Small intestine (tissue), 7 donors: ENCODE data around the gene PLA2G6. TPM values are rescaled to one million over a fixed set of nuclear protein-coding genes. Genes with fewer than 3 reads are reported as not detected.

ENCODE experiments used
- DNase-seq, 2 donors: peaks; one replicate each; pipeline versions ENCODE4 v3.0.0 to v3.0.0-alpha.2; 2013
- FAIRE-seq: peaks from 2 replicates; lab custom pipeline; 2012; peaks lifted over from hg19 to GRCh38; lab: Jason Lieb, UNC
- H3K27ac ChIP-seq, 3 donors: one replicate each; pipeline ENCODE4 v1.5.1; 2013; ENCODE audit warnings: low read length in 2 of 3, mild to moderate bottlenecking in 2 of 3, control low read depth in 1 of 3, inconsistent platforms in 1 of 3, low read depth in 1 of 3, moderate library complexity in 1 of 3
- H3K27me3 ChIP-seq, 3 donors: one replicate each; pipeline ENCODE4 v1.6.1; 2013; ENCODE audit warnings: low read length in 3 of 3, inconsistent platforms in 1 of 3; ENCODE audit not compliant: control insufficient read depth in 3 of 3, insufficient read depth in 3 of 3
- H3K36me3 ChIP-seq, 3 donors: one replicate each; pipeline ENCODE4 v1.6.1; 2013; ENCODE audit warnings: low read length in 3 of 3, inconsistent platforms in 1 of 3, low read depth in 1 of 3, mild to moderate bottlenecking in 1 of 3, moderate library complexity in 1 of 3; ENCODE audit not compliant: control insufficient read depth in 3 of 3, insufficient read depth in 2 of 3
- H3K4me1 ChIP-seq, 3 donors: one replicate each; pipeline ENCODE4 v1.6.1; 2013; ENCODE audit warnings: low read length in 2 of 3, inconsistent platforms in 1 of 3, low read depth in 1 of 3, mild to moderate bottlenecking in 1 of 3, moderate library complexity in 1 of 3; ENCODE audit not compliant: control insufficient read depth in 3 of 3, insufficient read depth in 2 of 3
- H3K4me3 ChIP-seq, 3 donors: one replicate each; pipeline ENCODE4 v1.5.1; 2013; ENCODE audit warnings: low read length in 3 of 3, control low read depth in 1 of 3, inconsistent platforms in 1 of 3, low read depth in 1 of 3, mild to moderate bottlenecking in 1 of 3, moderate library complexity in 1 of 3
- H3K9me3 ChIP-seq, 2 donors: one replicate each; pipeline ENCODE4 v1.6.1; 2013; ENCODE audit warnings: low read depth in 1 of 2, low read length in 1 of 2; ENCODE audit not compliant: control insufficient read depth in 2 of 2, insufficient read depth in 1 of 2
- WGBS, 3 donors: extraction: QIAGEN DNeasy Blood & Tissue Kit; methylation state at CpG; one replicate each; pipeline ENCODE4 v1.1.7; 2013; 5-methylcytosine and 5-hydroxymethylcytosine counted together
- polyA plus RNA-seq, 4 donors: library from polyadenylated mRNA; stranded (reverse) in 3 of 4; unstranded in 1 of 4; fragments of 200-250 nt in 3 of 4; fragments of 120-200 nt in 1 of 4; gene quantifications; one replicate each; pipeline versions ENCODE4 v1.2.1 to v1.2.3, GENCODE V29; 2013
- donor health status: healthy with polysubstance abuse.
- donor health status: control.
- donor health status: control.
- donor health status: Bipolar disorder and iron deficiency.
- donor health status: healthy.

Gene PLA2G6
- polyA plus RNA-seq, 4 donors: 13.8 to 55.0 (median 24.3) TPM

GRCh38 chr22:38085501-38085900, 96.1 kb downstream of the PLA2G6 start:
- DNase-seq (no peak), FAIRE-seq (no peak)

GRCh38 chr22:38085056-38085455, 96.6 kb downstream of the PLA2G6 start:
- no peak overlapping the region for H3K27ac ChIP-seq
- no peak overlapping the region for H3K4me3 ChIP-seq
- H3K36me3 ChIP-seq: peaks cover 0 to 60% (median 13%) of the 10 kb centered on the region in 3 donors
- H3K4me1 ChIP-seq: peaks cover 2 to 13% (median 2%) of the 10 kb centered on the region in 3 donors
- FAIRE-seq (no peak), DNase-seq (no peak)
- 92 to 95% (median 95%) methylated on average over 12 of the region's 12 CpGs for WGBS, 3 donors
- H3K9me3 ChIP-seq: no peaks in the 10 kb centered on the region
- peaks cover 5 to 30% (median 8%) of the 10 kb centered on the region in 3 donors for H3K27me3 ChIP-seq

More at GRCh38 chr22:38085501-38085900, 96.1 kb downstream of the PLA2G6 start:
- Histone ChIP-seq H3K36me3 (peaks cover 0 to 65% (median 13%) of the 10 kb centered on the region in 3 donors), H3K4me3 (no peak overlapping the region), H3K27ac (no peak overlapping the region), H3K9me3 (no peaks in the 10 kb centered on the region), H3K27me3 (peaks cover 5 to 30% (median 8%) of the 10 kb centered on the region in 3 donors), H3K4me1 (peaks cover 2 to 13% (median 2%) of the 10 kb centered on the region in 3 donors)
- WGBS, 3 donors: 72 to 83% (median 72%) methylated on average over 5 of the region's 5 CpGs

- Histone ChIP-seq H3K4me3 (no peak within 1 kb of the TSS), H3K9me3 (no peaks in the 10 kb centered on the region), H3K36me3 (peaks cover 0 to 60% (median 13%) of the 10 kb centered on the region in 3 donors), H3K4me1 (peaks cover 2 to 13% (median 2%) of the 10 kb centered on the region in 3 donors), H3K27ac (no peak within 1 kb of the TSS), H3K27me3 (peaks cover 5 to 27% (median 8%) of the 10 kb centered on the region in 3 donors)
- FAIRE-seq: no peak
- WGBS, 3 donors: 72 to 83% (median 79%) methylated on average over 11 to 16 of the region's 16 CpGs
- no peak for DNase-seq
Observed at GRCh38 chr22:38083931-38084631, 97.5 kb downstream of the PLA2G6 start, which contains the start of gene SLC16A8. Gene SLC16A8, minus strand, starts transcription at chr22:38084184. Its CDS starts 1,311 bp downstream, at chr22:38082873.

- DNase-seq (no peak), FAIRE-seq (no peak)
- no peak overlapping the region for H3K4me3 ChIP-seq
- peaks cover 2 to 13% (median 2%) of the 10 kb centered on the region in 3 donors for H3K4me1 ChIP-seq
- peaks cover 5 to 27% (median 6%) of the 10 kb centered on the region in 3 donors for H3K27me3 ChIP-seq
- H3K36me3 ChIP-seq: peaks cover 0 to 59% (median 13%) of the 10 kb centered on the region in 3 donors
- WGBS, 3 donors: 72 to 79% (median 78%) methylated on average over 23 to 24 of the region's 24 CpGs
- H3K27ac ChIP-seq: no peak overlapping the region
- H3K9me3 ChIP-seq: no peaks in the 10 kb centered on the region
Observed at GRCh38 chr22:38082986-38083710, 98.5 kb downstream of the PLA2G6 start.

- H3K4me3 ChIP-seq: peak overlapping the region in 1 of 3 donors; percentile 15
- peaks cover 2 to 13% (median 2%) of the 10 kb centered on the region in 3 donors for H3K4me1 ChIP-seq
- no peak for FAIRE-seq
- DNase-seq: peak in 1 of 2 donors; percentile 30
- peaks cover 5 to 27% (median 6%) of the 10 kb centered on the region in 3 donors for H3K27me3 ChIP-seq
- no peak overlapping the region for H3K27ac ChIP-seq
- 13 to 26% (median 14%) methylated on average over 48 to 52 of the region's 52 CpGs for WGBS, 3 donors
- H3K9me3 ChIP-seq: no peaks in the 10 kb centered on the region
- H3K36me3 ChIP-seq: peaks cover 0 to 54% (median 9%) of the 10 kb centered on the region in 3 donors
Observed at GRCh38 chr22:38081941-38082828, 99.4 kb downstream of the PLA2G6 start.

GRCh38 chr22:38081636-38081940, 100.0 kb downstream of the PLA2G6 start:
- DNase-seq: no peak
- Histone ChIP-seq H3K9me3 (no peaks in the 10 kb centered on the region), H3K4me3 (peak overlapping the region in 2 of 3 donors; percentile 15 to 31), H3K27me3 (peaks cover 5 to 27% (median 6%) of the 10 kb centered on the region in 3 donors), H3K36me3 (peaks cover 0 to 52% (median 9%) of the 10 kb centered on the region in 3 donors), H3K4me1 (peaks cover 2 to 13% (median 2%) of the 10 kb centered on the region in 3 donors), H3K27ac (no peak overlapping the region)
- FAIRE-seq: no peak
- 5 to 11% (median 9%) methylated on average over 15 to 17 of the region's 17 CpGs for WGBS, 3 donors

GRCh38 chr22:38080850-38081635, 100.6 kb downstream of the PLA2G6 start:
- DNase-seq (peak in 1 of 2 donors; percentile 65), FAIRE-seq (no peak)
- no peaks in the 10 kb centered on the region for H3K9me3 ChIP-seq
- 3 to 10% (median 7%) methylated on average over 70 to 110 of the region's 110 CpGs for WGBS, 3 donors
- H3K27ac ChIP-seq: no peak overlapping the region
- H3K4me3 ChIP-seq: peak overlapping the region in 2 of 3 donors; percentile 15 to 31
- H3K4me1 ChIP-seq: peaks cover 2 to 13% (median 2%) of the 10 kb centered on the region in 3 donors
- peaks cover 0 to 52% (median 7%) of the 10 kb centered on the region in 3 donors for H3K36me3 ChIP-seq
- peaks cover 5 to 27% (median 6%) of the 10 kb centered on the region in 3 donors for H3K27me3 ChIP-seq
